ENCODE measurements around the gene DSCAM.

The DSCAM gene

DNA sequence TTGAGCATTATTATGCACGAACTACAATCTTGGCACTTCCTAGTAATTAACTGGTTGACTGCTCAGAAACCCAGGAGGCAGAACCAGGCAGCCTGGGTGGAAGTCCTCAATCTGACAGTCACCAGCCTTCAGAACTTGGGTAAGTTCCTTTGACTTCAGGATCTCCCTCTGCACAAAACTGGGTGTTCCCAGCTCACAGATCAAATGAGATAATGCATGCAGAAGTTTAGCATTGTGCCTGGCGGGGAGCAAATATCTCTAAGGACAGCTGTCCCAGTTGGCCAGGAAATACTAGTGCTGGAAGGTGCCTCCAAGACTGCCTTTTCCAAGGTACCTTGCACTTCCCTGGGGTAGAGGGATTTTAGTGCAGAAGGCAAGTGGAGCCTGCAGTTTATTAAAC, 684.9 kb downstream of the DSCAM start:
- no peak overlapping the region for H2AFZ ChIP-seq (ENCODE audit: low read depth, low read length, severe bottlenecking)
- no peaks in the 10 kb centered on the region for H3K36me3 ChIP-seq (ENCODE audit: low read length)
- no peak overlapping the region for H3K9ac ChIP-seq (ENCODE audit: low read length)
- H4K20me1 ChIP-seq (ENCODE audit: low read depth, low read length): no peaks in the 10 kb centered on the region
- H3K4me2 ChIP-seq (ENCODE audit: low read depth, low read length, poor library complexity, severe bottlenecking): no peak overlapping the region
- no peaks in the 10 kb centered on the region for H3F3A ChIP-seq (ENCODE audit: insufficient read depth)
- H3K4me3 ChIP-seq (ENCODE audit: insufficient read depth, low read length, poor library complexity, severe bottlenecking): no peak overlapping the region
- H3K9me2 ChIP-seq (replicated peaks; ENCODE audit: insufficient read depth, low read length): no peaks in the 10 kb centered on the region
- H3K27ac ChIP-seq (ENCODE audit: low read depth, low read length): no peak overlapping the region
- no peaks in the 10 kb centered on the region for H3K27me3 ChIP-seq (ENCODE audit: low read length)
- H3K9me3 ChIP-seq (ENCODE audit: insufficient read depth, low read length): no peaks in the 10 kb centered on the region
- no peaks in the 10 kb centered on the region for H3K79me2 ChIP-seq (ENCODE audit: insufficient read depth, low read length)
- no peak for TF ChIP-seq EZH2phosphoT487 (conservative IDR thresholded peaks at IDR 0.05; ENCODE audit: low read length)
- TF ChIP-seq CTCF (IDR thresholded peaks at IDR 0.05; ENCODE audit: insufficient read depth, low read length, poor library complexity, severe bottlenecking): no peak

GRCh38 chr21:40160911-40161310, 686.0 kb downstream of the DSCAM start:
- no peaks in the 10 kb centered on the region for H3K79me2 ChIP-seq (ENCODE audit: insufficient read depth, low read length)
- H4K20me1 ChIP-seq (ENCODE audit: low read depth, low read length): no peaks in the 10 kb centered on the region
- no peak overlapping the region for H3K4me2 ChIP-seq (ENCODE audit: low read depth, low read length, poor library complexity, severe bottlenecking)
- no peak overlapping the region for H3K4me3 ChIP-seq (ENCODE audit: insufficient read depth, low read length, poor library complexity, severe bottlenecking)
- H3F3A ChIP-seq (ENCODE audit: insufficient read depth): no peaks in the 10 kb centered on the region
- H3K9me3 ChIP-seq (ENCODE audit: insufficient read depth, low read length): no peaks in the 10 kb centered on the region
- H3K9ac ChIP-seq (ENCODE audit: low read length): no peak overlapping the region
- H3K27ac ChIP-seq (ENCODE audit: low read depth, low read length): no peak overlapping the region
- no peaks in the 10 kb centered on the region for H3K9me2 ChIP-seq (replicated peaks; ENCODE audit: insufficient read depth, low read length)
- H2AFZ ChIP-seq (ENCODE audit: low read depth, low read length, severe bottlenecking): no peak overlapping the region
- no peak for TF ChIP-seq CTCF (IDR thresholded peaks at IDR 0.05; ENCODE audit: insufficient read depth, low read length, poor library complexity, severe bottlenecking)
- no peak for TF ChIP-seq EZH2phosphoT487 (conservative IDR thresholded peaks at IDR 0.05; ENCODE audit: low read length)
- no peaks in the 10 kb centered on the region for H3K36me3 ChIP-seq (ENCODE audit: low read length)
- H3K27me3 ChIP-seq (ENCODE audit: low read length): no peaks in the 10 kb centered on the region

DNA sequence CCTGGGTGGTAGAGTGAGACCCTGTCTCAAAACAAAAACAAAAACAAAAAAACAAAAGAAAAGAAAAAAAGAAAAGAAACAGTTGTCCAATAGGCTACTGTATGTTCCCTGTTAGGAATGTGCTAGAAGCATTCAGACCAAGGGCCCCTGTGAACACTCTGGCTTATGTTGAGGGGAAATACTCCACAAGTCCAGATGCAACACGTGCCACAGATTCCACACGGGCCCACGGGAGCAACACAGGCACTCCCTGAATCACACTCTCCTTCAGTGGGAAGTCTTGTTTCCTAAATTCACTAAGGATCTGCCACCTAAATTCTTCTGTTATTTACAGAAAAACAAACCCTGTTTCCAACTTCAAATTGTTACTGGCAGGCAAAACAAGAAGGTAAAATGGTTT, 688.6 kb downstream of the DSCAM start:
- Histone ChIP-seq H3K4me2 (ENCODE audit: low read depth, low read length, poor library complexity, severe bottlenecking) (no peak overlapping the region), H3K9me3 (ENCODE audit: insufficient read depth, low read length) (no peaks in the 10 kb centered on the region), H3K9me2 (replicated peaks; ENCODE audit: insufficient read depth, low read length) (no peaks in the 10 kb centered on the region), H2AFZ (ENCODE audit: low read depth, low read length, severe bottlenecking) (no peak overlapping the region), H3K27me3 (ENCODE audit: low read length) (no peaks in the 10 kb centered on the region), H3K36me3 (ENCODE audit: low read length) (no peaks in the 10 kb centered on the region), H3K79me2 (ENCODE audit: insufficient read depth, low read length) (no peaks in the 10 kb centered on the region), H3K27ac (ENCODE audit: low read depth, low read length) (no peak overlapping the region), H3F3A (ENCODE audit: insufficient read depth) (no peaks in the 10 kb centered on the region), H4K20me1 (ENCODE audit: low read depth, low read length) (no peaks in the 10 kb centered on the region), H3K4me3 (ENCODE audit: insufficient read depth, low read length, poor library complexity, severe bottlenecking) (no peak overlapping the region), H3K9ac (ENCODE audit: low read length) (no peak overlapping the region)
- TF ChIP-seq CTCF (IDR thresholded peaks at IDR 0.05; ENCODE audit: insufficient read depth, low read length, poor library complexity, severe bottlenecking): no peak
- TF ChIP-seq EZH2phosphoT487 (conservative IDR thresholded peaks at IDR 0.05; ENCODE audit: low read length): no peak

- Histone ChIP-seq H3F3A (ENCODE audit: insufficient read depth) (no peaks in the 10 kb centered on the region), H3K36me3 (ENCODE audit: low read length) (no peaks in the 10 kb centered on the region), H3K27me3 (ENCODE audit: low read length) (no peaks in the 10 kb centered on the region), H2AFZ (ENCODE audit: low read depth, low read length, severe bottlenecking) (no peak overlapping the region), H4K20me1 (ENCODE audit: low read depth, low read length) (no peaks in the 10 kb centered on the region), H3K27ac (ENCODE audit: low read depth, low read length) (no peak overlapping the region), H3K9me2 (replicated peaks; ENCODE audit: insufficient read depth, low read length) (no peaks in the 10 kb centered on the region), H3K9me3 (ENCODE audit: insufficient read depth, low read length) (no peaks in the 10 kb centered on the region), H3K79me2 (ENCODE audit: insufficient read depth, low read length) (no peaks in the 10 kb centered on the region), H3K4me2 (ENCODE audit: low read depth, low read length, poor library complexity, severe bottlenecking) (no peak overlapping the region), H3K4me3 (ENCODE audit: insufficient read depth, low read length, poor library complexity, severe bottlenecking) (no peak overlapping the region), H3K9ac (ENCODE audit: low read length) (no peak overlapping the region)
- TF ChIP-seq CTCF (IDR thresholded peaks at IDR 0.05; ENCODE audit: insufficient read depth, low read length, poor library complexity, severe bottlenecking) (no peak), EZH2phosphoT487 (conservative IDR thresholded peaks at IDR 0.05; ENCODE audit: low read length) (no peak)
Observed at GRCh38 chr21:40155563-40155962, 691.4 kb downstream of the DSCAM start.

Data from SU-DHL-6 (cell line).